Neural crest cell (in vitro differentiated cells): Measurements from ENCODE around the gene VSTM2L. TPM values are rescaled to one million over a fixed set of nuclear protein-coding genes. Genes with fewer than 3 reads are reported as not detected.

Experiments
- DNase-seq: peaks from one replicate; pipeline ENCODE4 v3.0.0; 2021; ENCODE audit warnings: low read depth, mixed read lengths, low spot score
- H3K27ac Mint-ChIP-seq: one replicate; pipeline ENCODE4 v1.8.0; 2021; ENCODE audit warnings: mild to moderate bottlenecking, mixed read lengths; ENCODE audit not compliant: unreplicated experiment
- H3K27me3 Mint-ChIP-seq: 2 replicates; pipeline ENCODE4 v1.8.0; 2021; ENCODE audit warnings: low read depth, mild to moderate bottlenecking, mixed read lengths
- H3K36me3 Mint-ChIP-seq: 2 replicates; pipeline ENCODE4 v1.8.0; 2021; ENCODE audit warnings: low read depth, mild to moderate bottlenecking, mixed read lengths
- H3K4me1 Mint-ChIP-seq: 2 replicates; pipeline ENCODE4 v1.8.0; 2021; ENCODE audit warnings: mixed read lengths
- H3K4me3 Mint-ChIP-seq: one replicate; pipeline ENCODE4 v1.8.0; 2021; ENCODE audit warnings: mild to moderate bottlenecking, mixed read lengths
- H3K9me3 Mint-ChIP-seq: 2 replicates; pipeline ENCODE4 v1.8.0; 2021; ENCODE audit warnings: mixed read lengths
- total RNA-seq: library from RNA; stranded (reverse); gene quantifications from 2 replicates; pipeline ENCODE4 v1.2.1, GENCODE V29; 2021
- TF ChIP-seq, protein P1 (sequence below): fragments of 200-600 bp; sonication (generic); conservative IDR thresholded peaks from 2 replicates; pipeline ENCODE4 v1.5.0; 2021; ENCODE audit warnings: antibody characterized with exemption, mild to moderate bottlenecking

VSTM2L gene
- total RNA-seq, 1 donor from 2014 or later: 9.3 TPM

GRCh38 chr20:37915434-37915787, 12.5 kb downstream of the VSTM2L start:
- Mint-ChIP-seq H3K36me3 (no peaks in the 10 kb centered on the region), H3K27ac (no peak overlapping the region), H3K9me3 (no peaks in the 10 kb centered on the region), H3K4me3 (no peak overlapping the region), H3K4me1 (peaks cover 69% of the 10 kb centered on the region), H3K27me3 (peaks cover 5% of the 10 kb centered on the region)
- TF ChIP-seq, protein P1, sequence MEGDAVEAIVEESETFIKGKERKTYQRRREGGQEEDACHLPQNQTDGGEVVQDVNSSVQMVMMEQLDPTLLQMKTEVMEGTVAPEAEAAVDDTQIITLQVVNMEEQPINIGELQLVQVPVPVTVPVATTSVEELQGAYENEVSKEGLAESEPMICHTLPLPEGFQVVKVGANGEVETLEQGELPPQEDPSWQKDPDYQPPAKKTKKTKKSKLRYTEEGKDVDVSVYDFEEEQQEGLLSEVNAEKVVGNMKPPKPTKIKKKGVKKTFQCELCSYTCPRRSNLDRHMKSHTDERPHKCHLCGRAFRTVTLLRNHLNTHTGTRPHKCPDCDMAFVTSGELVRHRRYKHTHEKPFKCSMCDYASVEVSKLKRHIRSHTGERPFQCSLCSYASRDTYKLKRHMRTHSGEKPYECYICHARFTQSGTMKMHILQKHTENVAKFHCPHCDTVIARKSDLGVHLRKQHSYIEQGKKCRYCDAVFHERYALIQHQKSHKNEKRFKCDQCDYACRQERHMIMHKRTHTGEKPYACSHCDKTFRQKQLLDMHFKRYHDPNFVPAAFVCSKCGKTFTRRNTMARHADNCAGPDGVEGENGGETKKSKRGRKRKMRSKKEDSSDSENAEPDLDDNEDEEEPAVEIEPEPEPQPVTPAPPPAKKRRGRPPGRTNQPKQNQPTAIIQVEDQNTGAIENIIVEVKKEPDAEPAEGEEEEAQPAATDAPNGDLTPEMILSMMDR: no peak
- DNase-seq: no peak

DNA sequence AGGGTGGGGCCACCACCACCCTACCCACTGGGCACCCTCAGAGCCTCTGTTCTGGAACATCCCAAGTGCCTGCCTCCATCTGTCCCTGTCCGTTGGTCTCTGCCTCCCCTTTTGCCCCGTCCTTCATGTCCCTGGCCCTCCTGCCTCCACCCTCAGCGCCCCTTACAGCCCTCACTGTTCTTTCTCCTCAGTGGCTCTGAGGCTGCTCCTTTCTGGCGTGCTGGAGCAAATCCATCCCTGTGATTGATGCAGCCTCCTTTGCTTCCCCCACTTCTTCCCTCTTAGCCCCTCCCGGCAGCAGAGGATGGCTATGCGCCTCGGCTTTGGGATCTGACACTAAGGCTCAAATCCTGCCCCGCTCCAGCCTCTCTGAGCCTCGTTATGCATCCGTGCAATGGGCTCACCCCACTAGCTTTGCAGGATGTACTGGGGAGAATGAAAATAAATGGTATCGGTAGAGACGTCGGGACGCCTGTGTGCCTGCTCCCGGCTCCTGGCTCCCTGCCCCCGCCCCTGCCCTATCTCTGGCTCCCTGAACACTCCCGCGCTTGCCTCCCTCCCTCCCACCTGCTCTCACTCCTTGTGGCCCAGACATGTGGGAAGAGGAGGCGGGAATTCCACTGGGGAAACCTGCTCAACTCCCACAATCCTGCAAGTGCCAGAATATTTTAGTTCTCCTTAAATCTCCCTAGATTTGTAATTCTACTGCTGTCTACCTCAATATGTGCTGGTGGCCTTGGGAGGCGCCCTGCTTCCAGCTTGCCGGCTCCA, 13.1 kb downstream of the VSTM2L start:
- DNase-seq: no peak
- Mint-ChIP-seq H3K9me3 (no peaks in the 10 kb centered on the region), H3K27me3 (peaks cover 5% of the 10 kb centered on the region), H3K4me3 (peak overlapping the region; percentile 67), H3K36me3 (no peaks in the 10 kb centered on the region), H3K4me1 (peaks cover 68% of the 10 kb centered on the region), H3K27ac (peak overlapping the region; percentile 13)
- TF ChIP-seq, protein P1: no peak

GRCh38 chr20:37917461-37917860, 14.5 kb downstream of the VSTM2L start:
- H3K36me3 Mint-ChIP-seq: no peaks in the 10 kb centered on the region
- H3K9me3 Mint-ChIP-seq: no peaks in the 10 kb centered on the region
- H3K27ac Mint-ChIP-seq: no peak overlapping the region
- H3K4me1 Mint-ChIP-seq: peaks cover 58% of the 10 kb centered on the region
- no peak overlapping the region for H3K4me3 Mint-ChIP-seq
- H3K27me3 Mint-ChIP-seq: peaks cover 5% of the 10 kb centered on the region
- TF ChIP-seq, protein P1: no peak
- no peak for DNase-seq

DNA sequence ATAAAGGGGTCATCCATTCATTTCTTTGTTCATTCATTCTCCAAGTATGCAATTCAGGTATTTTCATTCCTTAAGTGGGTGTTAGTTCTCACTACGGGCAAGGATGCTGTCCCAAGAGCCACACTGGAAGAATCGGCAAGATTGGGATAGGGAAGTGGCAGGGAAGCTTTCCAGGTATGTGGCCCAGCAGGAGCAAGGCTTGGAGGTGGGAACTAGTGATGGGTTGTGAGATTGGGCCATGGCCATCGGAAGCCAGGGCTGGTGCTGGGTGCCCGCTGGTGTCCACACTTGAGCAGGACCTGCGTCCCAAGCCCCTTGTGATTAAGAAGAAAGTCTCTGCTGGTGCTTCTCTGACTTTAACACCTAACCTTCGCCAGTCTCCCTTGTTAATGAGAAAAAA, 15.1 kb downstream of the VSTM2L start:
- Mint-ChIP-seq H3K4me1 (peaks cover 52% of the 10 kb centered on the region), H3K27me3 (peaks cover 2% of the 10 kb centered on the region)

GRCh38 chr20:37919389-37920040, 16.6 kb downstream of the VSTM2L start:
- TF ChIP-seq, protein P1: no peak
- no peak overlapping the region for H3K27ac Mint-ChIP-seq
- no peak overlapping the region for H3K4me3 Mint-ChIP-seq
- no peaks in the 10 kb centered on the region for H3K36me3 Mint-ChIP-seq
- H3K9me3 Mint-ChIP-seq: no peaks in the 10 kb centered on the region
- H3K27me3 Mint-ChIP-seq: peaks cover 2% of the 10 kb centered on the region
- no peak for DNase-seq
- peaks cover 38% of the 10 kb centered on the region for H3K4me1 Mint-ChIP-seq

More for the DNA sequence above, 15.1 kb downstream of the VSTM2L start:
- TF ChIP-seq, protein P1: no peak
- Mint-ChIP-seq H3K27ac (no peak overlapping the region), H3K9me3 (no peaks in the 10 kb centered on the region), H3K36me3 (no peaks in the 10 kb centered on the region), H3K4me3 (no peak overlapping the region)
- no peak for DNase-seq
